H1 (cell line): ENCODE results near the gene FAM83G.

Source experiments
- CHD2 ChIP-seq: IDR thresholded peaks from 2 replicates; pipeline ENCODE4 v1.6.1; 2012; ENCODE audit warnings: low read length, improper control_type of control experiment
- CTCF ChIP-seq, 3 experiments: IDR thresholded peaks; 1 replicate in 2 of 3; 2 replicates in 1 of 3; pipeline versions ENCODE4 v1.5.1 to v1.6.1; 2011; ENCODE audit warnings: low read length in 3 of 3, mild to moderate bottlenecking in 3 of 3, inconsistent platforms in 2 of 3, low read depth in 1 of 3, moderate library complexity in 1 of 3; ENCODE audit not compliant: insufficient read depth in 1 of 3; ENCODE audit errors: control extremely low read depth in 1 of 3
- EZH2 ChIP-seq: fragments of 200-600 bp; sonication (generic); IDR thresholded peaks from 2 replicates; pipeline ENCODE4 v1.7.1; 2012; ENCODE audit warnings: low read depth, mild to moderate bottlenecking, moderate library complexity, low read length, inconsistent platforms; ENCODE audit not compliant: severe bottlenecking
- NANOG ChIP-seq: IDR thresholded peaks from 2 replicates; pipeline ENCODE4 v1.6.1; 2011; ENCODE audit warnings: low read length, low read depth, mild to moderate bottlenecking, inconsistent platforms; ENCODE audit not compliant: insufficient read depth, poor library complexity, severe bottlenecking
- POU5F1 ChIP-seq: IDR thresholded peaks from 2 replicates; pipeline ENCODE4 v1.6.1; 2011; ENCODE audit warnings: low read depth, mild to moderate bottlenecking, low read length, moderate library complexity
- RAD21 ChIP-seq, 2 experiments: IDR thresholded peaks in 1 of 2; conservative IDR thresholded peaks in 1 of 2; 2 replicates each; pipeline ENCODE4 v1.6.1; 2011; ENCODE audit warnings: low read depth in 2 of 2, low read length in 2 of 2, improper control_type of control experiment in 1 of 2, inconsistent platforms in 1 of 2, mild to moderate bottlenecking in 1 of 2, moderate library complexity in 1 of 2
- RBBP5 ChIP-seq: IDR thresholded peaks from 2 replicates; pipeline ENCODE4 v1.7.1; 2012; ENCODE audit warnings: low read depth, mild to moderate bottlenecking, inconsistent platforms, low read length, moderate library complexity, borderline replicate concordance
- SIN3A ChIP-seq, 2 experiments: IDR thresholded peaks in 1 of 2; conservative IDR thresholded peaks in 1 of 2; 2 replicates each; pipeline ENCODE4 v1.6.1; 2011 to 2012; ENCODE audit warnings: low read length in 2 of 2, improper control_type of control experiment in 1 of 2, low read depth in 1 of 2, mild to moderate bottlenecking in 1 of 2

DNA sequence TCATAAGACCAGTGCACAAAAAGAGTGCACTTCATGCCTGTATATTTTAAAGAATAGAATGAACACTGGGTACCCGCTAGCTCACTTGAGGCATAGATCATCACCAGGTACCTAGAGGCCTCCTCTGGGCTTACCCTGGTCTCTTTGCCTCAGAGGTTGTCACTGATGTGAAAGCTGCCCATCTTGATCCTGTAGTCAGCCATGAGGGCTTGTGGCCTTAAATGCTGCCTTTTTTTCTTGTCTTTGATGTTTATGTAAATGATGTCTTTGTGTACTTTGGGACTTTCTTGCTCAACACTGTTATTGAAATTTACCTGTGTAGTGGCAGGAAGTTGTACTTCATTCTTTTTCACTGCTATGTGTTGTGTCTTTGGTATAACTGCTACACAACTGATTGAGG, 79.4 kb downstream of the FAM83G start:
- TF ChIP-seq RBBP5 = no peak
- TF ChIP-seq EZH2 = no peak
- no peak for TF ChIP-seq RAD21 (IDR thresholded peaks at IDR 0.05 in 1 of 2, conservative IDR thresholded peaks at IDR 0.05 in 1 of 2; ENCODE audit: low read depth in 2 of 2, low read length in 2 of 2)
- no peak for TF ChIP-seq CTCF (IDR thresholded peaks at IDR 0.05; ENCODE audit: control extremely low read depth in 1 of 3, insufficient read depth in 1 of 3, low read depth in 1 of 3, low read length in 3 of 3)
- no peak for TF ChIP-seq CHD2
- TF ChIP-seq POU5F1 = no peak
- no peak for TF ChIP-seq SIN3A (conservative IDR thresholded peaks at IDR 0.05 in 1 of 2, IDR thresholded peaks at IDR 0.05 in 1 of 2; ENCODE audit: low read depth in 1 of 2, low read length in 2 of 2)
- no peak for TF ChIP-seq NANOG
